Kasumi-1 (cell line): ENCODE data around the gene NUP210.
A peak's percentile ranks its signal among the peaks of the same experiment; 100 is the strongest.

Experiments
- DNase-seq, 2 experiments: peaks; one replicate each; lab custom pipeline; 2025; lab: John Stamatoyannopoulos, UW

Gene NUP210

DNA sequence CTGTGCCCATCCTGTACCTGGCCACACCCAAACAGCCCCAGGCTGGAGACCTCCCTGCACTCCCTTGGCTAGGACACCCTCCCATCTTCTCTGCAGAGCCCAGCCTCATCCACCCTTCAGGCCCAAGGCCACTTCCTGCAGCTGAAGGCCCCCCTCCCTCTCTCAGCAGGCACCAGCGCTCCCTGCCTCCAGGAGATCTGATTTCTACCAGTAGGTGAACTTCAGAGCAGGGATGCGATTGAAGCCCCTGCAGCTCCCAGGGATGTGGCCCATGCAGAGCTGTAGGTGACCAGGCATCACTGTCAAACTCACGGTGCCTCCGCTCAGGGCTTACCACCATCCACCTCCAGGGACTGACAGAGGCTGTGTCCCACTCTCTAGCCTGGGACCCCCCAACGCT, 96.3 kb downstream of the NUP210 start:
- no peak for DNase-seq

DNA sequence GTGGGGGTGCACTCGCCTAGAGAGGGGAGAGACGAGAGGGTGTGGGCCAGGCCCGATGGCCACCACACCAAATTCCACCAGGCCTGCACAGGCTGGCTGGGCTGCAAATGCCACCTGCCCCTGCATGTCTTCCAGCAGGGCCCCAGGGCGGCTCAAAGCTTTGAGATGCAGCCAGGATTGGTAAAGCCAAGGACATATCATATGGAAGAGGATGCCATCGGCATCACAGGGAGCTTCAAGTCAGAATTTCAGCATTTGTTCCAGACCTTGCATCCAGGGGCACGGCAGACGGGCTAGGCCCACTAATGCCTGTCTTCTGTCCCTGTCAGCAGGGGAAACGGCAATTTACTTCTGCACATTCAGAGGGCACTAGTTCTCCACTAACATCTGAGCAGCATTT, 97.8 kb downstream of the NUP210 start:
- no peak for DNase-seq

DNA sequence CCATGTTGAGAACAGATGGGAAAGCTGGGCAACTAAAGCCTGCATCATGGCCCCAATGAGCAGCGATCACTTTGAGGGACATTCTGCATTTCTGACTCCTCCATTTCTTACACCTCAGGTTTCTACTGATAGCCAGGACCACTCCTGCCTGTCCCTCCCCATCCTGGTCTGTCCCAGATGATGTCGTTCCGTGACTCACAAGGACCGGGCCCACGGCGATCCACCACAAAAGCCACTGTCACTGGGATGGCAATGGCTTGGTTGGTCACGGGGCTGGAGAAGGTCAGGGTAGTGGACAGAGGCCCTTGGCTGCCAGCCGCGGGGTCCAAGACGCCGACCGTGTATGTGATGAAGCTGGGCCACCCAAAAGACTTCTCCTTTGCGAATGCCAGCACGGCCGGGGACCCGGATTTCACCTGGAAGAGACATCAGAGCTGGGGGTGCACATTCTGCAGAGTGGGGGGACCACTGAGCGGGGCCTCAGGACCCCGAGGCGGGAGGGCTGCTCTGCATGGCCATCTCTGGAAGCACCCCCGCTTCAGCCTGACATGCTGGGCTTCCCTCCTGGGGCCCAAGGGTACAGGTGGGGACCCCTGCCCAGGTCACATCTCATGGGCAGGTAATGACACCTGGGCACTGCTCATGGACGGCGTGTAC, 100.4 kb downstream of the NUP210 start:
- no peak for DNase-seq

DNA sequence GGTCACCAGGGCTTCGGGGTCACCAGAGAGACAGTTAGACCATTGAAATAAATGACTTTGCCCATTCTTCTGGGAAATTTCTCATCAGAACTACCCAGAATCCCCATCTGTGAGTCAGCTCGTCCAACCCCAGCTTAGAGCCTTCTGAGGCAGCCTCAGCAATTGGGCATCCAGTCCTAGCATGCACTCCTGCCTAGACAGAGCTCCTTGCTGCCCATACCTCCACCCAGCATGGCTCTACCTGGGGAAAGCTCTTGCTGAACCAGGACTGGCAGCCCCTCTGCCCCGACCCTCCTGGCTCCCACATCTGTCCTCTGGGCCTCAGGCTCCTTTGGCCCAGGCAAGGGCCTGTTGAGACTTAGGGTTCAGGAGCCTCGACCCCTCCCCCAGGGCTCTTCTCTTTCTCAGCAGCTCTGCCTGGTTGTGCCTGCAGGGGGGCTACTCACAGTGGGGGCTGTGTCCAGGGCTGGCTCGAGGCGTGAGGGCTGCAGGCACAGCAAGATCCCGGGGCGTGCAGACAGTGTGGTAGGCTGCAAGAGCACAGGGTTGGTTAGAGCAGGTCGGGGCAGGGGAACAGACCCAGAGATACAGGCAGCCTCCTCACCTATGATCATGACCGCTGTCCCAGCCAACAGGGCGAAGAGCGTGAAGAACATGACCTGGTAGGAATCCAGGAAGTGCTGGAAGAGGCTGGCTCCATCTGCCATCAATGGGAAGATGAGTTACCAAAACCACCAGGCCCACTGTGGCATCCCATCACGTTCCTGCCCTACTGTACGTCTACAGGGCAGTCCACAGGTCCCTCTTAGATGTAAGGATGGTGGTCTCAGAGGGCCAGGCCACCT, 101.3 kb downstream of the NUP210 start:
- DNase-seq = no peak

DNA sequence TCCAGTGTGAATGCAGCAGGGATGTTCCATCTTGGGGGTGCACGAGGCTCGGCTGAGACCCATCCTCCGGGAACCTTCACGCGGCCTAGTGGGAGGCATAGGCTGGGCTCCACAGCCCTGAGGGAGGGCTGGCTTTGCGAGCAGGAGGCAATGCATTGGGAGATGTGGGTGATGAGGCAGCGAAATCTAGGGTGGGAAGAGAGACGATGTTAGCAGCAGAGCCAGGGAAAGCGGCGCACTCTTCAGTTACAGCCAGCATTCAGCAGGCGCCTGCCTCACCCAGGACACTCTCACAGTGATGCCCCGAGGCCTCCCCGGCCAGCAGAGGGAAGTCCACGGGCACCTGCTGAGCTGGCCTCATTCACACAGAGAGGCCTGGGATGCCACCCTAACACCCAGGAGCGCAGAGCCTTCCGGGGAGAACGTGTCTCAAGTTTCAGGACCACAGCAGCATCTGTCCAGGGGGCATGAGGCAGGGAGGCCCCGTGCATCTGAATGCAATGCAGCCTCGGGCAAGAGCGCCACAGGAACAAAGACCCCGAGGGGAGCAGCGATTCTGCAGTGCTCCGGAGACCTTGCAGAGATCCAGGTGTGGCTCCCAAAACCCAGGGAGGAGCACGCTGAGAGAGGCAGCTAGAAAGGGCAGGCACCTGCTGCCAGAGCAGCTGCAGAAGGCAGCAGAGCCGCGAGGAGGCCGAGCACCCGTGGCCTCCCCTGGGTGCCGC, 102.4 kb downstream of the NUP210 start:
- DNase-seq = no peak

DNA sequence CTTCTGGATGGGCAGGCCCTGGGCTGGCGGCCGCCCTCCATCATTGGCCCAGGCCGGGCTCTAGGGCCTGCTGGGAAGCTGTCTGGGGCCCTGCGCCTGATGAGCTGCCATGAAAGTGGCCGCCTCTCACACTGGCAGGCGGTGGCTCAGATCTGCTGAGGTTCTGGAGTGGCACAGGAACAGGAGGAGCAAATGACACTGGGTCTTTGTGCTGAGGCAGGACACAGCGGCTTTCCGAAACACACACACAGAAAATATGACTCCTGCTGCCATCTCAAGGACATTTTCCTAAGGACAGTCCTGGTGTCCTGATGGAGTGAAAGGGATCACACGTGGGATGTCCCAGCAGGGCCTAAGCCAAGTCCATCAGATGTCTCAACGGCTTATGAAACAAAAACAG, 103.5 kb downstream of the NUP210 start:
- no peak for DNase-seq

DNA sequence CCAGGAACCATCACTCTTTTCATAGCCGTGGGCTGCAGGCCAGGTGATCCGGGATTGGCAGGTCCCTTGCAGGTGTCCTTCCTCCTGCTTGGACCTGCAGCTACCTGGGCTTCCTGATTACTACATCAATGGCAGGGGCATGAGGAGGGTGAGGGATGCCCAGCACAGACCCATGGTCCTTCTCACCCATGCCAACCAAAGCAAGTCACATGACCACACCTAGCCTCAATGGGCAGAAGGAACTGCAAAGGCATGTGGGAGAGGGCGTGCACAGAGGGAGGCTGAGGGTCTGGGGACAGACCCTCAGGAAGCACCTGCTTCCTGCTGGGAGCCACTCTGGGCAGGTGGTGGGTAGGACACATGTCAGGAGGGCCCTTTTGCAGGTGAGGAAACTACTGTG, 105.2 kb downstream of the NUP210 start:
- DNase-seq = no peak

DNA sequence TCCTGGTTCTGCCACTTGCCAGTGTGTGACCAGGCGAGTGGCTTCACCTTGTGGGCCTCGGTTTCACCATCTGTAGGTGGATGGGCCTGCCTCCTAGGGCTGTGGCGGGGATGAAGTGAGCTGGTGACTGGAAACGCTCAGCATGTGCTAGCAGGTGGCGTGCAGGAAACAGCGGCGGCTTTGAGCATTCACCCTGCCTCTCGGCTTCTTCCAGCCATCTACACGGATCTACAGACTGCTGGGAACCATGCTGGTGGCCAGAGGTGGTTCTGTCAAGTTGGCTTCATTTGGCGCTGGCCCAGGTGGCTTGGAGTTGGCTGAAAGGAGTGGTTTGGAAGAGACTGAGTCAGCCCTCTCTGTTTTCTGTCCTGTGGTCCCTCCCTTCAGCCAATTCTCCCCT, 106.3 kb downstream of the NUP210 start:
- DNase-seq = no peak

DNA sequence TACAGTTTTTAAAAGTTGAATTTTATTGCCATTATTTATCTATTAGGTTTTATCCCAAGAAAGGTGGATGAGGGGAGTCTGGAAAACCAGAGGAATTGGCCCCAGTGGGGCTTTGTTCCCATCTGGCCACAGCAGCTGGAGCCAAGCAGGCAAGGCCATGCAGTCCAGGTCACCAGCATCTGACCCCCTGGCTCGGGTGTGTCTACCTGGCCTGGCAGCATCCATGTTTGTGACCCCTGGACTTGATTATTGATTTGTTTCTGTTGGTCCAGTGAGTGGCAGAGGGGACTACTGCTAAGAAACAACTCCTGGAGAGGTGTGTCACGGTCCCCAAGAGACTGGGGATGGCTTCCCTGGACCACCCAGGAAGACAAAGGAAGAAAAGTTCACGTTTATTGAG, 111.1 kb downstream of the NUP210 start:
- no peak for DNase-seq

DNA sequence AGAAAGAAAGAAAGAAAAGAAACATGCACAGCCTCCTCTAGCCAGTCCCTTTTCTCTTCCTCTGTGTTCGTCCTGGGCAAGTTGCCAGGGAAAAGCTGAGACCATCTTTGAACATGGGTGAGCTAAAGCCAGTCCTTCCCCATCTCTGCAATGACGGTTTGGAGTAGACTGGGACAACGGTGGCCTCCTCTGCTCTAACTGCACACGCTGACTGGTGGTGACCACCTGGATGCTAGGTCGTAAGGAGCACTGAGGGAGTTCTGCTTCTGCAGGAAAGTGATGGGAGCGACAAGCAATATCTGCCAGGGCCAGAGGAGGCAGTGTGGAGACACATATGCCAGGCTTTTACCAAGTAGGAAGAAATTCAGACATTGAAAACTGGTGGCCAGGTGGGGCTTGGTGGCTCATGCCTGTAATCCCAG, 111.7 kb downstream of the NUP210 start:
- peak; percentile 81 to 82 for DNase-seq

DNA sequence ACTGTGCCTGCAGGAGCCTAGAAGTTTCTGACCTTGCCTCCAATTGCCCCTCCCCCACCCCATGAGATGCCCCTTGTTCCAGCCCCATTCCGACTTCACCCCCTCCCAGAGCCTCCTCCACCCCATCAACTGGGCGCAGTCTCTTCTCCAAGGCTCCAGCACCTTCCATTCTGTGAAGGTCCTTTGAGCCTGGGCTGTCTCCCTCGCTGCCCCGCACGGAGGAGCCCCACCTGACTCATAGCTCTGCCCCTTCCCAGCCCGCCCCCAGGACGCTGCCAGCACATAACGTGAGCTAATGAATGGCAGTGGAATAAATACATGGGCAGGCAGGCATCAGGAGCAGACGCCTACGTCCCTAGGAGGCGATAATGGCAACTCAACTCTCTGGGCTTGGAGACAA, 113.1 kb downstream of the NUP210 start:
- DNase-seq = no peak

DNA sequence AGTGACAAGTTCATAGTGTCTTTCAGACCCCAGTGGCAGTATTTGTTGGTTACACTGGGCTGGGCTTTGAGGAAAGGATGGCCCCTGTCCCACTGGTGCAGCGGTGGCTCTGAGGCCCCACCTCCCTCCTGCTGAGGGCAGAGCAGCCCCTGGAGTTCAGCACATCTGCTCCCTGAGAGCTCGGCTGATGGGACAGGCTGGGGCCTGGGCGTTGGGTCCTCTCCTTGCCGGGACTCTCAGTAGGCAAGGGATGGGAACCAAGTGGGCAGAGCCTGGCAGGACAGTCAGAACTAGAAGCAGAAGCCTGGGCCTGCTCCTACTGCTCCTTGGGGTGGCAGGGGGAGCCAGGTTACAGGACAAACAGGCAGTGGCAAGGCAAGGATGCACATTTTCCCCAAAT, 114.5 kb downstream of the NUP210 start:
- no peak for DNase-seq

DNA sequence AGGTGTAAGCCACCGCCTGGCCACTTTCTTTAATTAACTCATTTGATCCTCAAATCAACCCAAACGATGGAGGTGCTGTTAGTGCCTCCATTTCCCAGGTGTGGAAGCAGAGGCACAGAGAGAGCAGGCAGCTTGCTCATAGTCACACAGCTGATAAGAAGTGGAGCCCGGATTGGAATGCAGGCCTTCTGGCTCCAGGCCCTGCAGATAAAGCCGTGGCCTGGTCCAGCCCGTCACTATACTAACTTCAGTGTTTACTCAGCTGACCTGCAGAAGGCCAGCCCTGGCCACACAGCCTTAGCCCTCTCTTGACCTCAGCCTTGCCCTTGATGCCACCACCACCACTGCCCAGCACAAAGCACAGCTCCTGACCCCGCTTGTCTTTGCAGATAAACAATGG, 116.7 kb downstream of the NUP210 start:
- DNase-seq = no peak

DNA sequence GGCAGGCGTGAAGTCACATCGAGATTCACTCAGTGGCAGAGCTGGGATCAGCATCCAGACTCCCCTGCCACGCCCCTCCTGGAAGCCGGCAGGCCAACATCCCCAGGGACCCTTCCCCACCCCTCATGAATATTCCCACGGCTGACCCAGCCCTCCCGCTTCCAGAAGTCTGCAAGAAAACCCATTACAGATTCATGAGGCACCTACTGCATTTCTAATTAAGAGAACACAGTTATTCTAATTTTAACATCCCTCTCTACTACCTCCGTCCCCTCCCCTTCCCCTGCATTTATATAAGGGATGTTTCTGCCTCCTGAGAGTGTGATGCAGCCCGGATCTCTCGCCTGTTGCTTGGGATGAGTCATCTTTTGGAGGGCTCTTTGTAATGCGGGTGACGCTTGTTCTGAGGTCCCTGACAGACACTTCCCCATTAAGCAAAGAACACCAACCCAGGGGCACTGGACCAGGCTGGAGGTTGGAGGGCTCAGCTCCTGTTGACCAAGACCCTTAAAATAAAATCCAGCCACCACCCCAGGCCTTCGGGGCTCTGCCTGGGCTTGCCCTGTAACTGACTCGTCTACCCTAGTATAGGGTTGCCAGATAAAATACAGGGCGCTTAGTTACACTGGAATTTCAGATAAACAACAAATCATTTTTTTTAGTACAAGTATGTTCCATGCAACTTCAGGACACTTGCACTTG, 118.7 kb downstream of the NUP210 start:
- peak; percentile 96 to 98 for DNase-seq

DNA sequence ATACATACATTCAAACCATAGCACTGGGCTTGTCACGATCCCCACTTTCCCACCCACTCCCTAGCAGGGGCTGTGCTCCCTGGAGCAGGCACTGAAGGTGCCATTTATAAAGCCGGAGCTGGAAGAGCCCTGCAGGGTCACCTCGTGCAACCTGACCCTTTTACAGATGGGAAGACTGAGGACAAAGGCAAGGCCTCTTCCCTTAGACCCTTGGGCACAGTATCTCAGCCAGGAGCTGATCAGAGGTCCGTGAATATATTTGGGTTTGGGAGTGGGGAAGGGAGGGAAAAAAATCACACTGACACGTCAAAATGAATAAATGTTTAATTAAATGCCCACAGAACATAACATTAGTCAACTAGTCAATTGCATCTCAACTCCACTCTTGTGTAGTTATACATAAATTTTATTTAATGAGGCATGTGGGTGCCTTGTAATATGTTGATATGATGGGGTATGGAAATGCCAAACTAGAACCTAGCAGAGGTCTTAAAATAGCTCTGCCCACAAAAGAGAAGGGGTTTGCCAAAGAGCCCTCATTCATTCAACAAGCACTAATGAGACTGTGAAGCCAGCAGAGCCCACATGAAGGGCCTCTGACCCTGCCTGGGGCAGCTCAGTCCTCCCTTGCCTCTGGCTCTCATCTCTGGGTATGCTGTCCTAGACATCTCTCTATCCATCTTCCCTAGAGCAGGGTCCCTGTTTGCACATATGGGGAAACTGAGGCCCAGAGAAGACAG, 119.4 kb downstream of the NUP210 start:
- DNase-seq = peak in 1 of 2 experiments; percentile 10

DNA sequence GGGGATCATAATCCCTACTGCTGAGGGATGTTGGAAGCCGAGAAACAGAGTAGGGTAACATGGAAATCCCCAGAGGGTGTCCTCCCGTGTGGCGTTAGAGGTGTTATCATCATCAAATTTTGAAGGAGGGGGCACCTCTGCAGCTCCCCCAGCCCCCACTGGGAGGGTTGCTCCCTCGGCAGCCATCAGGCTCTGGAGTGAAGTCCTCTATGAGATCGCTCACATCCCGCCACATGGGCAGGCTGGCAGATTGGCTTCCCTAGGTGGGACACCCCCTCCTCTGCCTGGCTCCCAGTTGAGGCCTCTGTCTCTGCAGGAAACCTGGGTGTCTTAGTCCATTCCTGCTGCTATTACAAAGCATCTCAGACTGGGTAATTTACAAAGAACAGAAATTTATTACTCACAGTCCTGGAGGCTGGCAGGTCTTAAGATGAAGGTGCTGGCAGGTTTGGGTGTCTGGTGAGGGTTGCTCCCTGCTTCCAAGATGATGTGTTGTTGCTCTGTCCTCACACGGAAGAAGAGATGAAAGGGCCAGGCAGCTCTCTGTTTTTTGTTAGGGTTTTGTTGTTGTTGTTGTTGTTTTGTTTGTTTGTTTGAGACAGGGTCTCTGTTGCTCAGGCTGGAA, 120.5 kb downstream of the NUP210 start:
- no peak for DNase-seq

DNA sequence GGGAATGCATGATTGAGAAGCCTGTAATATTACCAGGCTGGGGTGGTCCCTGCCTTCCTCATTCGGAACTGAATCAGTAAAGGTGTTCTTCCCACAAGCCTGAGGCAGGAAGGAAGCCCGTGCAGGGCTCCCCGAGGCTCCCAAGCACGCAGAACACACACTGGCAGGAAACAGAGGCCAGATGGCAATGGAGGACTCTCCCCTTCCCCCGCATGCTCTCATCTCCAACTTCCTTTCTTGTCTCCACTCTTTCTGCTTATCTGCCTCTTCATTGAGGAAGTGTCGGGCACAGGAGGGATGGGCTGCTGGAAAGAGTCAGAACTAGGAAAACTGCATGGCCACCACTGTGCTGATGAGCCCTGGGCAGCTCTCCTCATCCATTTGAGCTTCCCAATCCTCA, 123.5 kb downstream of the NUP210 start:
- peak; percentile 95 to 98 for DNase-seq

DNA sequence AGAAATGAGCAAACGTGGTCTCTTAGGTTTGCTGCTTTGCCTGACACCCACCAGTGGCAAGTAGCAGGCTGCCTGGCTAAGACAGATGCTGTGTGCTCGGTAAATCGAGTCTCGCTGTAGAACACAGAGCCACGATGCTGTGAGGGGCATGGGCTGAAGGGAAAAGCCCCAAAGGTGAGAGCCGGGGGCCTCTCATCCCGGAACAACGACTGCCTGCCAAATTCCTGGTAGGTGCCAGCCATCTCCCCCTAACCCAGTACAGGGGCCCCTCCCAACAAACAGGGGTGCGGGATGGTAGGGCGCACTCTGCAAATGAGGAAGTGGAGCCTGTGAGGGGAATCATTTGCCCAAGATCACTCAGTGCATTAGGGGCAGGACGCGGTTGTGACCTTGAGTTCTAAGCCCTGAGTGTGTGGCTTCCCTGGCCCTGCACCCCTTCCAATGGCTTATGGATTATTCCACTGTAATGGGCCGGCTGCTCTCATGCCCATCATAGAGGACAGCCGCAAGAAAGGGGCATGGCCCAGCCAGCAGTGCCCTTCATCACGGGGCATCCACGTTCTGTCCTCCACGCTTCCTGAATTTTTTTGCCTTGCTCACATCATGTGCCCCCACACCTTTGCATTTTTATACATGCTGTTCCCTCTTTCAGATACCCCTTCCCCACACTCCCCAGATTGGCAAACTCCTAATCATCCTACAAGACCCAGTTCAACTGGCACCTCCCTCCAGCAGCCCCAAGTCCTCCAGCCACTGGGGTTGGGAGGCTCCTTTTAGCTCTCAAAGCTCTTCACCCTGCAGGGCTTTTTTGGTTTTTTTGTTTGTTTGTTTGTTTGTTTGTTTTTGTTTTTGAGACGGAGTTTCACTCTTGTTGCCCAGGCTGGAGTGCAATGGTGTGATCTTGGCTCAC, 125.4 kb downstream of the NUP210 start:
- peak; percentile 50 to 54 for DNase-seq

DNA sequence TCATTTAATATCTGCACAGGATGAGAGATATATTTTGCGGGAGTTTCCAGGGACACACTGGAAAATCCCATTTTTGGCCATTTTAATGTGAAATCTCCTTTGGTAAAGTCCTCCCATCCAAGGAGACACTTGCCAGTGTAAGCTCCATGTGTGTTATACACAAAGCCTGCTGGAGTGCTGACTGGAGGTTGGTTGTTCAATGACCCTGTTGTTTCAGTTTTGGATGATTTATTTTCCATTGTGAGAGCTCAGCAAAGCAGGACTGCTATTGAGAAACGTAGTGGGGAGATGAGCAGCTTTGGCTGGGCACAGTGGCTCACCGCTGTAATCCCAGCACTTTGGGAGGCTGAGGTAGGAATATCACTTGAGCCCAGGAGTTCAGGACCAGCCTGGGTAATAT, 127.7 kb downstream of the NUP210 start:
- no peak for DNase-seq

DNA sequence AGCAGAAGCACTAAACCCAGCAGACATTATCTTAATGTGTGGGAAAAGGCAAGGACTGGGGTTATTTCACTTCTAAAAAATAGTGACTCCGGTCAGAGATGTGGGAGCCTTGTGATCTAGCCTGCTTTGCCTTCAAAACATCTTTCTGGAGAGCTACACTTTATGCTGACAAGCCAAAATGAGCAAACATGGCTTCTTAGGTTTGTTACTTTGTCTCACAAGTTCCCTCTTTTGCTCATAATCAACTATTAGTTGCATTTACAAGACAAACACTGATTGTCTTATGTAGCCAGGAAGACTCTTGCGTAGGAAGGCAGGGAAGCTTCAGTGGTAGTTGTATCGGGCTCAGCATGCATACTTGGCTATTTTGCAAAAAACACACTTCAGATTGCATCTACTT, 129.2 kb downstream of the NUP210 start:
- DNase-seq = no peak
